B cell (primary cell): Measurements from ENCODE around the gene C16orf54.
"Not testable (repeated sequence)": the region's sequence is repeated elsewhere in the genome, so short reads cannot be mapped to it uniquely, and the experiment has no call there.

ENCODE experiments used
- EZH2 ChIP-seq: IDR thresholded peaks from 2 replicates; pipeline ENCODE4 v1.6.1; 2012; ENCODE audit warnings: borderline replicate concordance, low read depth, mild to moderate bottlenecking, moderate library complexity, low read length; ENCODE audit not compliant: insufficient read depth, poor library complexity, severe bottlenecking
- TF ChIP-seq, protein P1 (sequence below): fragments of 200-600 bp; IDR thresholded peaks from one replicate; pipeline ENCODE4 v1.8.0; 2022; ENCODE audit warnings: antibody characterized with exemption, mild to moderate bottlenecking

DNA sequence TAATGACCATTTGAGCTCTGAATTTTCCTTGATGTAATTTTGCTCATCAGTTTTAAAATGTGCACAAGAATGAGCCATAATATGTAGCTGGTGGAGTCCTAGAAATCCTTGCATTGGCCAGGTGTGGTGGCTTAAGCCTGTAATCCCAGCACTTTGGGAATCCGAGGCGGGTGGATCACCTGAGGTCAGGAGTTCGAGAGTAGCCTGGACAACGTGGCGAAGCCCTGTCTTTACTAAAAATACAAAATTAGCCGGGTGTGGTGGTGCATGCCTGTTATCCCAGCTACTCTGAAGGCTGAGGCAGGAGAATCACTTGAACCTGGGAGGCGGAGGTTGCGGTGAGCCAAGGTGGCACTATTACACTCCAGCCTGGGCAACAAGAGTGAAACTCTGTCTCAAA is 11.3 kb upstream of the C16orf54 start:
- TF ChIP-seq, protein P1, sequence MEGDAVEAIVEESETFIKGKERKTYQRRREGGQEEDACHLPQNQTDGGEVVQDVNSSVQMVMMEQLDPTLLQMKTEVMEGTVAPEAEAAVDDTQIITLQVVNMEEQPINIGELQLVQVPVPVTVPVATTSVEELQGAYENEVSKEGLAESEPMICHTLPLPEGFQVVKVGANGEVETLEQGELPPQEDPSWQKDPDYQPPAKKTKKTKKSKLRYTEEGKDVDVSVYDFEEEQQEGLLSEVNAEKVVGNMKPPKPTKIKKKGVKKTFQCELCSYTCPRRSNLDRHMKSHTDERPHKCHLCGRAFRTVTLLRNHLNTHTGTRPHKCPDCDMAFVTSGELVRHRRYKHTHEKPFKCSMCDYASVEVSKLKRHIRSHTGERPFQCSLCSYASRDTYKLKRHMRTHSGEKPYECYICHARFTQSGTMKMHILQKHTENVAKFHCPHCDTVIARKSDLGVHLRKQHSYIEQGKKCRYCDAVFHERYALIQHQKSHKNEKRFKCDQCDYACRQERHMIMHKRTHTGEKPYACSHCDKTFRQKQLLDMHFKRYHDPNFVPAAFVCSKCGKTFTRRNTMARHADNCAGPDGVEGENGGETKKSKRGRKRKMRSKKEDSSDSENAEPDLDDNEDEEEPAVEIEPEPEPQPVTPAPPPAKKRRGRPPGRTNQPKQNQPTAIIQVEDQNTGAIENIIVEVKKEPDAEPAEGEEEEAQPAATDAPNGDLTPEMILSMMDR = not testable (repeated sequence)
- TF ChIP-seq EZH2 = not testable (repeated sequence)
